DND-41 (cell line): ENCODE data around the gene TDRD7.

ENCODE experiments used
- EZH2 ChIP-seq: IDR thresholded peaks from 3 replicates; pipeline ENCODE4 v1.6.1; 2012; ENCODE audit warnings: borderline replicate concordance, low read depth, mild to moderate bottlenecking, moderate library complexity, low read length, inconsistent platforms; ENCODE audit not compliant: severe bottlenecking
- TF ChIP-seq, protein P1 (sequence below): IDR thresholded peaks from 2 replicates; pipeline ENCODE4 v1.5.1; 2012; ENCODE audit warnings: borderline replicate concordance, low read length, moderate library complexity, mild to moderate bottlenecking; ENCODE audit not compliant: poor library complexity, severe bottlenecking; ENCODE audit errors: extremely low read depth

DNA sequence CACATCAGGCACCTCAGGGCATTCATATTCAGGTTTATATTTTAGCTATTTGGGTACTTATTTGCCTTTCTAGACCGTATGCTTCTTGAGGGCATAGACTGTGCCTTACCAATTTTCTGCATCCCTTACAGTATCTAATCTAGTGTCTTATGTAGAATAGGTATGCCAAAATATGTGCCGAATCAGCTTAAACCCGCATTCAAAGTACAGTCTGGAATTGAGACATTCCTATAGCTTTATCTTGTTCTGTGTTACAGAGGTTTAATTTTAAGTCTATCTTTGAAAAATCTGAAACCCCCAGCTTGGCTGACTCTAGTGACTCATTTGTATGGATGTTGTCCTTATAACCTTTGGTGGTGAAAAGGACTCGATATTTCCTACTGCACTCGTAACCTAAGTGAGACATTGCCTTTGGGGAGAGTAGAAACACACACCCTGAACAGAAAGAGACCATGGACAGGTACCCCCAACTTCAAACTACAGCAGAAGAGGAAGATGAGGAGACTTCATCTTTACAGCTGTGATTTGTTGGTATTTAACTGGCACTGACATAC is 62.6 kb downstream of the TDRD7 start:
- TF ChIP-seq, protein P1, sequence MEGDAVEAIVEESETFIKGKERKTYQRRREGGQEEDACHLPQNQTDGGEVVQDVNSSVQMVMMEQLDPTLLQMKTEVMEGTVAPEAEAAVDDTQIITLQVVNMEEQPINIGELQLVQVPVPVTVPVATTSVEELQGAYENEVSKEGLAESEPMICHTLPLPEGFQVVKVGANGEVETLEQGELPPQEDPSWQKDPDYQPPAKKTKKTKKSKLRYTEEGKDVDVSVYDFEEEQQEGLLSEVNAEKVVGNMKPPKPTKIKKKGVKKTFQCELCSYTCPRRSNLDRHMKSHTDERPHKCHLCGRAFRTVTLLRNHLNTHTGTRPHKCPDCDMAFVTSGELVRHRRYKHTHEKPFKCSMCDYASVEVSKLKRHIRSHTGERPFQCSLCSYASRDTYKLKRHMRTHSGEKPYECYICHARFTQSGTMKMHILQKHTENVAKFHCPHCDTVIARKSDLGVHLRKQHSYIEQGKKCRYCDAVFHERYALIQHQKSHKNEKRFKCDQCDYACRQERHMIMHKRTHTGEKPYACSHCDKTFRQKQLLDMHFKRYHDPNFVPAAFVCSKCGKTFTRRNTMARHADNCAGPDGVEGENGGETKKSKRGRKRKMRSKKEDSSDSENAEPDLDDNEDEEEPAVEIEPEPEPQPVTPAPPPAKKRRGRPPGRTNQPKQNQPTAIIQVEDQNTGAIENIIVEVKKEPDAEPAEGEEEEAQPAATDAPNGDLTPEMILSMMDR = no peak
- TF ChIP-seq EZH2 = no peak
